ENCODE measurements around the gene HSPB2.

The HSPB2 gene

DNA sequence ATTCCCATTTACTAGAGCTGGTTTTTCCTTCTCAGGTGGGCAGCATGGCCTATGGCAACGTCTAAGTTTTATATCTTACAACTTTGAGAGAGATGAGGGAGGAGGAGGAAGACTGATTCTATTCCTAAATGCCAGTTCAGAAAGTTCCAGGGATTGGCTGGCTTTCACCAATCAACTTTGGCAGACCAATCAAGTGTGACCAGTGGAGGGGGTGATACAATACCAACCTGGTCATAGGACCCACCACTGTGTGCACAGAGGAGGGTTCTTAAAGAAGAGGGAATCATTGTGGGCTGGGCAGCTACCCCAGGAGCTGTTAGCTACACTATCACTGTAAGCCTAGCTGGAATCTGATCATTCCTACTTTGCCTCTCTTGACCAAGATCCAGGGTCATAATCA lies 32.7 kb downstream of the HSPB2 start:
- peaks cover 10% of the 10 kb centered on the region; the same call in 1 of the 2 replicates for H3K36me3 ChIP-seq (ENCODE audit: insufficient read depth, low read length)
- no peak overlapping the region for H3K27ac ChIP-seq
- no peak overlapping the region for H3K9ac ChIP-seq (ENCODE audit: insufficient read length)
- no peak for DNase-seq (ENCODE audit: low read depth, low spot score)
- no peak overlapping the region for H3K4me3 ChIP-seq
- no peaks in the 10 kb centered on the region for H3K9me3 ChIP-seq (ENCODE audit: low read depth, low read length)
- TF ChIP-seq POLR2AphosphoS5 (IDR thresholded peaks at IDR 0.05; ENCODE audit: borderline replicate concordance, low read depth, low read length) (no peak), FOXP2 (optimal IDR thresholded peaks at IDR 0.05; ENCODE audit: control extremely low read depth, extremely low read length, insufficient read depth) (no peak)

DNA sequence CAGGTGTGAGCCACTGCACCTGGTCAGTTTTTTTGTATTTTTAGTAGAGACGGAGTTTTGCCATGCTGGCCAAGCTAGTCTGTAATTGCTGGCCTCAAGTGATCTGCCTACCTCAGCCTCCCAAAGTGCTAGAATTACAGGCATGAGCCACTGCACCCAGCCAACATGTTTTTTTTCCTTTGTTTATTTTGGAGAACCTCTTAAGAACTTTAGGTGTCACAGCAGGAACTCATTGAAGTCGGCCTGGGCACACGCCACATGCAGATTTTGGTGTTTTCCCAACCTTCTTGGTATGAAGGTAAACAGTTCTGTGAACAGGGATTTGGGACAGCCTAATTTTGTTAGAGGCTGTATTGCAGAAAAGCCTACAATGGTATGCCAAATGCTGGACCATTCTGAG lies 34.0 kb downstream of the HSPB2 start:
- TF ChIP-seq EZH2 (IDR thresholded peaks at IDR 0.05) (no peak), POLR2AphosphoS5 (IDR thresholded peaks at IDR 0.05; ENCODE audit: borderline replicate concordance, low read depth, low read length) (no peak), FOXP2 (optimal IDR thresholded peaks at IDR 0.05; ENCODE audit: control extremely low read depth, extremely low read length, insufficient read depth) (no peak)
- Histone ChIP-seq H3K27ac (no peak overlapping the region), H3K9me3 (ENCODE audit: low read depth, low read length) (no peaks in the 10 kb centered on the region), H3K36me3 (ENCODE audit: insufficient read depth, low read length) (peaks cover 10% of the 10 kb centered on the region; the same call in 1 of the 2 replicates), H3K4me3 (no peak overlapping the region), H3K9ac (ENCODE audit: insufficient read length) (no peak overlapping the region)
- no peak for DNase-seq (ENCODE audit: low read depth, low spot score)

DNA sequence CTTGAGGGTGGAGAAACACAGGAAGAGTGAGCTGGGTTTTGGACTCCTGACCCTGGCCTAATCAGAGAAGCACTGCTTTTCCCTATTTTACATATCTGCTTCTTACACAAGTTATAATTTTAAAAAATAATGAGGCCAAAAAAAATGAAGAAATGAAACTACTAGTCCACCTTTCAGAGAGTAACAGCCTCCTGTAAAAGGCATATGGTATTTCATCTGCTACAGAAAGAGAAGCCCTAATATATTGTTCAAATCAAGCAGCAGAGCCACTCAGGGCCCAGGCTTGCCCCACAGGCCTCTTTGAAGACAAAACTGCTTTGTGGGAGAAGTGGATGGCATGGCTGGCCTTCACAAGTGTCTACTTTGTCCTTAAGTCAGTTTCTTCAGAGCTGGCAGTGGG lies 34.6 kb downstream of the HSPB2 start:
- no peak overlapping the region for H3K27ac ChIP-seq

DNA sequence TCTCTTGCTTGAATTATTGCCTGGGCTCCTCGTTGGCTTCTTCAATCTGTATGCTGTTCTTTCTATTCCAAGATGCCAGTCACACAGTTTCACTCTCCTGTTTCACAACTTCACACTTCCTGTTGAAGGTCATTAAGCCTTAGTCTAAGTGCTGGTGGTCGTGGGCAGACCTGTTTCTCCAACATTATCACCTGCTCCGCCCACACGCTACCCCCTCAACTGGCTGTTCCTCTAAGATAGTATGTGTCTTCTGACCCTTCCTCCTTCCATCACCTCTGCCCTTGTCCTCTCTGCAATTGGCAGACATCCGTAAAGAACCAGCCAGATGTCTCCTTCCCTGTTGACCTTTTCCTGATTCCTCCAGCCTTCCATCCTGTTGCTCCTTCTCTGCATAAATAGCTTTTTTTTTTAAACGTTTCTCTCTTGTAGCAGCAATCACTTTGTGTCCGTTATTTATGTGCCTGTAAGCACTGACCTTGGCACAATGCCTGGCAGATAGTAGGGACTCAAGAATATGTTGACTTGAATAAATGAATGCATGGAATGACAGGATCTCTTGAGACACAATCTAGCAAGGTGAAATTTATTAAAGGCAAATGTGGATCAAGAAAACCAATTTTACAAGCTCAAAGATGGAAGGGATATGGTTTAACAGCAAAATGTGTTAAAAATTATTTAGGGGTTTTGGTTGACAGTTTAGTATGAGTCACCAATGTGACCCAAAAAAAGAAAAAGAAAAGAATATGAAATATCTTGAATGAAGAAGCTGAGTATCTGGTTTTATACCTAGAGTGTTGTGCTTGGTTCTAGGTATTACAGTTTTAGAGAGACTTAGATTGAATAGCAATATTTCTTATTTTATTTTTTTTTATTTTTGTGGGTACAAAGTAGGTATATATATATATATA lies 37.2 kb downstream of the HSPB2 start:
- TF ChIP-seq EZH2 (IDR thresholded peaks at IDR 0.05), result no peak

More for the DNA sequence above, 34.6 kb downstream of the HSPB2 start:
- no peak overlapping the region for H3K9ac ChIP-seq (ENCODE audit: insufficient read length)
- H3K9me3 ChIP-seq (ENCODE audit: low read depth, low read length), result no peaks in the 10 kb centered on the region
- TF ChIP-seq EZH2 (IDR thresholded peaks at IDR 0.05) (no peak), POLR2AphosphoS5 (IDR thresholded peaks at IDR 0.05; ENCODE audit: borderline replicate concordance, low read depth, low read length) (no peak), FOXP2 (optimal IDR thresholded peaks at IDR 0.05; ENCODE audit: control extremely low read depth, extremely low read length, insufficient read depth) (no peak)
- H3K4me3 ChIP-seq, result no peak overlapping the region
- peaks cover 10% of the 10 kb centered on the region; the same call in 1 of the 2 replicates for H3K36me3 ChIP-seq (ENCODE audit: insufficient read depth, low read length)
- no peak for DNase-seq (ENCODE audit: low read depth, low spot score)

DNA sequence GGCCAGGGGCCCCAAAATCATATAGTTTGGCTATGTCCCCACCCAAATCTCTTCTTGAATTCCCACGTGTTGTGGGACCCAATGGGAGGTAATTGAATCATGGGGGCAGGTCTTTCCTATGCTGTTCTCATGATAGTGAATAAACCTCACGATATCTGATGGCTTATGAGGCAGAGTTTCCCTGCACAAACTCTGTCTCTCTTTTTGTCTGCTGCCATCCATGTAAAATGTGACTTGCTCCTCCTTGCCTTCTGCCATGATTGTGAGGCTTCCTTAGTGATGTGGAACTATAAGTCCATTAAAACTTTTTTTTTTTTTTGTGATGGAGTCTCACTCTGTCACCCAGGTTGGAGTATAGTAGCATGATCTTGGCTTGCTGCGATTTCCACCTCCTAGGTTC lies 39.0 kb downstream of the HSPB2 start:
- no peaks in the 10 kb centered on the region for H3K36me3 ChIP-seq (ENCODE audit: insufficient read depth, low read length)

More for the DNA sequence above, 37.2 kb downstream of the HSPB2 start:
- no peak overlapping the region for H3K27ac ChIP-seq
- H3K9me3 ChIP-seq (ENCODE audit: low read depth, low read length), result no peaks in the 10 kb centered on the region
- H3K4me3 ChIP-seq, result no peak overlapping the region
- no peak overlapping the region for H3K9ac ChIP-seq (ENCODE audit: insufficient read length)
- no peak for DNase-seq (ENCODE audit: low read depth, low spot score)
- 0 out of 2 replicates have a peak, but pooled peaks cover under 1% of the 10 kb centered on the region for H3K36me3 ChIP-seq (ENCODE audit: insufficient read depth, low read length)

DNA sequence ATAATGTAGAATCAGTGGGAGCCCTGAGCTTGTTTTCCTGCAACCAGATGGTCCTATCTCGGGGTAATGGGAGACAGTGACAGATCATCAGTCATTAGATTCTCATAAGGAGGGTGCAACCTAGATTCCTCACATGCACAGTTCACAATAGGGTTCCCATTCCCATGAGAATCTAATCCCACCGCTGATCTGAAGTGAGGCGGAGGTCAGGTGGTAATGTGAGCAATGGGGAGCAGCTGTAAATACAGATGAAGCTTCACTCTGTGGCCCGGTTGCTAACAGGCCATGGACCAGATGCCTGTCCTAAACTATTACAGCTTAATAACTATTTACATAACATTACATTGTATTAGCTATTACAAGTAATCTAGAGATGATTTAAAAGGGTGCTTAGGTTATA lies 41.6 kb downstream of the HSPB2 start:
- Histone ChIP-seq H3K4me3 (no peak overlapping the region), H3K9ac (ENCODE audit: insufficient read length) (no peak overlapping the region), H3K9me3 (ENCODE audit: low read depth, low read length) (no peaks in the 10 kb centered on the region), H3K27ac (no peak overlapping the region), H3K36me3 (ENCODE audit: insufficient read depth, low read length) (no peaks in the 10 kb centered on the region; the same call in 1 of the 2 replicates)
- TF ChIP-seq FOXP2 (optimal IDR thresholded peaks at IDR 0.05; ENCODE audit: control extremely low read depth, extremely low read length, insufficient read depth), result no peak
- TF ChIP-seq EZH2 (IDR thresholded peaks at IDR 0.05), result no peak
- TF ChIP-seq POLR2AphosphoS5 (IDR thresholded peaks at IDR 0.05; ENCODE audit: borderline replicate concordance, low read depth, low read length), result no peak
- DNase-seq (ENCODE audit: low read depth, low spot score), result no peak

More for the DNA sequence above, 39.0 kb downstream of the HSPB2 start:
- no peak for DNase-seq (ENCODE audit: low read depth, low spot score)
- Histone ChIP-seq H3K4me3 (no peak overlapping the region), H3K27ac (no peak overlapping the region), H3K9ac (ENCODE audit: insufficient read length) (no peak overlapping the region), H3K9me3 (ENCODE audit: low read depth, low read length) (no peaks in the 10 kb centered on the region)
- TF ChIP-seq EZH2 (IDR thresholded peaks at IDR 0.05) (no peak), FOXP2 (optimal IDR thresholded peaks at IDR 0.05; ENCODE audit: control extremely low read depth, extremely low read length, insufficient read depth) (no peak), POLR2AphosphoS5 (IDR thresholded peaks at IDR 0.05; ENCODE audit: borderline replicate concordance, low read depth, low read length) (no peak)

DNA sequence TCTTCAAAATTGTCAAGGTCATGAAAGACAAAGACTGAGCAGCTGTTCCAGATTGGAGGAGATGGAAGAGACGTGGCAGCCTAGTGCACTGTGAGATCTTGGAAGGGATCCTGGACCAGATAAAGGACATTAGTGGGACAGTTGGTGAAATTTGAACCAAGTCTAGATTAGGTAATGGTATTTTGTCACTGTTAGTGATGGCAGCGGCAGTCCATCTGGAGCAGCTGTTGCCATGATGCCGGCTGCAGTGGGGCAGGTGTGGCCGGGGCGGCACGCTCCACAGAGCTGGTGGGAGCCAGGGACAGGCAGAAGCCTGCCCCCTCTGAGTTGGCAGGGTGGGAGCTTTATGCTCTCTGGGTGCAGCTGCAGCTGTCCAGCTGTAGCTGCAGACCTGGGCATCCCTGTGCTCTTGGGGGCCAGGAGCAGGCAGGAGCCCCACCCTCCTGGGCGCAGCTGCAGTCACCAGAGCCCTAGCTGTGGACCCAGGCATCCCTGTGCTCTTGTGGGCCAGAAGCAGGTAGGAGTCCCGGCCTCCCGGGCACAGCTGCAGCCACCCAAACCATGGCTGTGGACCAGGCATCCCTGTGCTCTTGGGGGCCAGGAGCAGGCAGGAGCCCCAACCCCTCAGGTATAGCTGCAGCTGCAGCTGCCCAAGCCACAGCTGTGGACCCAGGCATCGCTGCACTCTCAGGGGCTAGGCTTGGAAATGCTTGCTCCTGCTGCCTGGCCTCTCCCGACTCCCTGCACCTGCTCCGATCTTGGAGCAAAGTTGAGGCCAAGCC lies 45.3 kb downstream of the HSPB2 start:
- no peak overlapping the region for H3K4me3 ChIP-seq
- H3K36me3 ChIP-seq (ENCODE audit: insufficient read depth, low read length), result no peaks in the 10 kb centered on the region; the same call in 1 of the 2 replicates
- no peak overlapping the region for H3K9ac ChIP-seq (ENCODE audit: insufficient read length)
- H3K27ac ChIP-seq, result no peak overlapping the region
- no peak for DNase-seq (ENCODE audit: low read depth, low spot score)
- TF ChIP-seq POLR2AphosphoS5 (IDR thresholded peaks at IDR 0.05; ENCODE audit: borderline replicate concordance, low read depth, low read length) (no peak), FOXP2 (optimal IDR thresholded peaks at IDR 0.05; ENCODE audit: control extremely low read depth, extremely low read length, insufficient read depth) (no peak), EZH2 (IDR thresholded peaks at IDR 0.05) (no peak)
- no peaks in the 10 kb centered on the region for H3K9me3 ChIP-seq (ENCODE audit: low read depth, low read length)

DNA sequence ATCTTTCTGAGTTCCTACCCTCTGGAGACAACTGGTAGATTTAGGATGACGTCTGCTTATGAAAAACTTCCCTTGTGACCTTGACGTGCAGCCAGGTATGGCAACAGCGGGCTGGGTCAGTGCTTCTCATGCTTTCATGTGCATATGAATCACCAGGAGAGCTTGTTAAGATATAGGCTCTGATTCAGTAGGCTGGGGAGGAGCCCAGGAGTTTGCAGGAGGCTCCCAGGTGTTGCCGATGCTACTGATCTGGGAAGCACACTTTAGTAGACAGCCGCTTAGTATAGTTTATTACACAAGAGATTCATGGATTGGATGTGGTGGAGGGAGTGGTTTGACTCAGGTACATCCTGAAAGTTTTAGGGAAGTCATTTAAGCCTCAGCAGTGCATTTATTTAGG lies 48.4 kb downstream of the HSPB2 start:
- no peak for DNase-seq (ENCODE audit: low read depth, low spot score)
- H3K4me3 ChIP-seq, result no peak overlapping the region
- H3K27ac ChIP-seq, result no peak overlapping the region
- peaks cover 7% of the 10 kb centered on the region; the same call in 1 of the 2 replicates for H3K36me3 ChIP-seq (ENCODE audit: insufficient read depth, low read length)
- H3K9ac ChIP-seq (ENCODE audit: insufficient read length), result no peak overlapping the region
- TF ChIP-seq POLR2AphosphoS5 (IDR thresholded peaks at IDR 0.05; ENCODE audit: borderline replicate concordance, low read depth, low read length), result no peak
- TF ChIP-seq FOXP2 (optimal IDR thresholded peaks at IDR 0.05; ENCODE audit: control extremely low read depth, extremely low read length, insufficient read depth), result no peak
- TF ChIP-seq EZH2 (IDR thresholded peaks at IDR 0.05), result no peak
- H3K9me3 ChIP-seq (ENCODE audit: low read depth, low read length), result no peaks in the 10 kb centered on the region

Data from SK-N-MC (cell line).